GM19455 (cell line): Measurements from ENCODE around the gene SORL1.
"Not testable (repeated sequence)": the region's sequence is repeated elsewhere in the genome, so short reads cannot be mapped to it uniquely, and the experiment has no call there.

Experiments
- ATAC-seq: cut with Tn5 transposase; IDR thresholded peaks from one replicate; pipeline ENCODE4 v1.9.1; 2021; ENCODE audit not compliant: unreplicated experiment

SORL1 gene

DNA sequence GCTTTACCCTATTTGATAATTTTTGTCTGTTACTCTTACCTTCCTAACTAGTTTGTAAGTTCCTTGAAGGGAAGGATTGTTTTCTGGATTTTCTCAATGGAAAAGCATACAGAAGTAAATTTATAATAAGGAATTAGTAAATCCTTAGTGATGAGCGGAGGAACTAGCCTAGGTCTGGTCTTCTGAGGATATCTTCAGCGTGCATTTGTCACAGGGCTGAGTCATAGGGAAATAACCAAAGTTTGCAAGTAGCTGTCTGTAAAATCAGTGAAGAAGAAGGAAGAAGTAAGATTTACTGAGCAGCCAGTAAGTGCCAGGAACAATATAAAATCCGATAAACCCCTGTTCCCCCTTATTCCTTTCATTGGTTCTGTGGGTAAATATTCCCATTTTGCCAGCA lies 163.4 kb downstream of the SORL1 start:
- no peak for ATAC-seq

GRCh38 chr11:121618516-121618915 lies 166.4 kb downstream of the SORL1 start:
- no peak for ATAC-seq

GRCh38 chr11:121625777-121626506 lies 173.8 kb downstream of the SORL1 start:
- no peak for ATAC-seq

DNA sequence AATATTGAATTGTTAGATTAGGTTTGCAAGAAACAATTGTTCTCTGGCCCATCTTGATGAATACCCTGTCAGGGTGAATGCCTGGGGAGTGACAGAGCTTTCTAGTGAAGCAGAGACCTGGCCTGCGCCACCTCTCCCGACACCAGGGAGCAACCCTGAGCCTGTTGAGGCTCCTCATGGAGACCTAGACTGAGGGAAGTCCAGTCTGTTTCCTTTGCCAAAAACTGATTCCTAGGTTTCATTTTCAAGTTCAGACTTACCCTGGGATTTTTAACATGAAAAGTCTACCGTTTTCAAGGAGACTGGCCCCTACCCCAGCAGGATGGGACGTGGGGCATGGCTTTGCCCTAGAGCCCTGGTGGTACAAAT lies 174.4 kb downstream of the SORL1 start:
- no peak for ATAC-seq

DNA sequence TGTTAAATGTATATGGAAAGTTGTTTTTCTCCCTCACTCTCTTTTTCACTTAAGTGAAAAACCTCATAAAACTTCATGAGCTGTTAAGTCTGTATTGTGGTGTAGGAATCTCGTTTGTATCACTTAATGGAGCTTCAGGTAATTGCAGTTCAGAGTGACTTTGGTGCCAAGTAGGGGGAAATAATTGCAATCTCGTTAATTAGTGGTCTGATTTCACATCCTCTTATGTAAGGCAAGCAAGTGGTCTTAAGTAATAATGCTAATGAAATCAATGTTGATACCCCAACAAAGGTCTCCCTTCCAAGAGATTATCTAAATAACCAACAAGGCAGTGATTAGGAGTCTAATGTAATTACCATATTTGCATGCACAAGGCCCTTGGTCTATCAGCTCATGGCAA lies 174.9 kb downstream of the SORL1 start:
- no peak for ATAC-seq

- ATAC-seq: no peak
Observed at GRCh38 chr11:121630041-121630440, 177.9 kb downstream of the SORL1 start.

- ATAC-seq: no peak
Observed at GRCh38 chr11:121631456-121631855, 179.3 kb downstream of the SORL1 start.

DNA sequence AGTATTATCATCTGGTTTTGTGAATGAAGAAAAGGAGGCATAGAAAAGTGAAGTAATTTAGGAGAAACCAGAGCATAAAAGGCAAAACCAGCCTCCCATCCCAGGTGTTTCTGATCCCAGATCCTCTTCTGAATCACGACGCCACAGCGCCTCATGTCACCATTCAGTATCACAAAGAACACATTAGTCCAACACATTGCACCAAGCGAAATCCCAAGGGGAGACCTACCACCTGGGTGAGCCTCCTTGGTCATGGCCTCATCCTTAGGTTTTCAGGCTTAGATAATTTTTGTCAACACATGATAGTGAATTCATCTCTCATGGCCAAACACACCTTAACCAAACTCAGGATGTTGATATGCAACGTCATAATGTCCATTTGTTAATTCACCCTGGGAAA lies 182.2 kb downstream of the SORL1 start:
- ATAC-seq: no peak

- no peak for ATAC-seq
Observed at GRCh38 chr11:121634889-121635288, 182.8 kb downstream of the SORL1 start.

GRCh38 chr11:121636081-121636799 lies 184.1 kb downstream of the SORL1 start:
- ATAC-seq: no peak

DNA sequence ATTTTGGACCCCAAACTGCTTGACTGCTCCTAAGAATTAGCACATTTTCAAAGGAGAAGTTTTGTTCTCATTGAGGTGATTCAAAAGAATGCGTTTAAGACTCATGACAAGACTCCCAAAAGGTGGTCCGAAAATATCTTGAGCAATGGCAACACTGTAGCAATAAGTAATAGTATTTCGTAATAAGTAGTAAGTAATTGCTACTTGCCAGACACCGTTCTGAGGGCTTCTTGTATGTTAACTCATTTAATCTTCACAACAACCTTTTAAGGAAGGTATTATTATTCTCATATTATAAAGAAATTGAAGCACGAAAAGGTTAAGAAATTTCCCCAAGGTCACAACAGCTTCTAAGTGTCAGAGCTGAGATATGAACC lies 184.7 kb downstream of the SORL1 start:
- ATAC-seq: no peak

DNA sequence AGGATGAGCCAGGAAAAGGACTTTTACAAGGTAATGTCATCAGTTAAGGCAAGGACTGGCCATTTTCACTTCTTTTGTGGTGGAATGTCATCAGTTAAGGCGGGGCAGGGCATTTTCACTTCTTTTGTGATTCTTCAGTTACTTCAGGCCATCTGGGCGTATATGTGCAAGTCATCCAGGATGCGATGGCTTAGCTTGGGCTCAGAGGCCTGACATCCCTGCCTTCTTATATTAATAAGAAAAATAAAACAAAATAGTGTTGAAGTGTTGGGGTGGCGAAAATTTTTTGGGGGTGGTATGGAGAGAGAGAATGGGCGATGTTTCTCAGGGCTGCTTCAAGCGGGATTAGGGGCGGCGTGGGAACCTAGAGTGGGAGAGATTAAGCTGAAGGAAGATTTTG lies 185.5 kb downstream of the SORL1 start:
- ATAC-seq: not testable (repeated sequence)

GRCh38 chr11:121643479-121644186 lies 191.5 kb downstream of the SORL1 start:
- ATAC-seq: no peak

DNA sequence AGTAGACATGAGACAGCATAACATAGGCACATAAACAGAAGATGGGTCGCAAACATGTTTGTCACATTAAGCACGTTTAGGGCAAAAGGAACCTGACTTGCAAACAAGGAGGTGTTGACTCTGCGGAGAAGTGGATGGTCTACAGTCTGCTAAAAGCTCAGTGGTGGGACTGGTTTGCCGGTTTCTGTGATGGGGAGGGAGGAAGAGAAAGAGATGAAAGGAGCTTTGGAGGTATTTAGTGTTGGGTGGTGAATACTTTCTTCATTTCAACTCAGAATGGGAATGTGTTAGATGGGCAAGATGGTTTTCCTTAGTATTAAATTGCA lies 192.0 kb downstream of the SORL1 start:
- ATAC-seq: no peak

DNA sequence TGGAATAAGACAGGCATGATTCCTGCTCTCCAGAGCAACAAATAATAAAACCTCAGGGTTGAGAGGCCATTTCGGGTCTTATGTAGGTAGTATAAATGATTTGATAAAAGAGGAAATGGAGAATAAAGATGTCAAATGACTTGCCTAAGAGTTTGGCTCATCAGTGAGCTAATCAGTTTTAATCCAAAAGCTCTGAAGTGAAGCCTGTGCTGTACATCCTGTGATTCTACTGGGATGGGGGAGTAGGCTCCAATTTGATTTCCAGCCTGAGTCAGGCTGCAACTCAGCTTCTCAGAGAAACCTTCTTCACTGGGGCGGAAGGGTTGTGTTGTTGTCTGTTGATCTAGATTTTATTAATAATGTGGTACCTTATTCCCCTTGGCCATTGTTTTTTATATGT lies 192.9 kb downstream of the SORL1 start:
- no peak for ATAC-seq

GRCh38 chr11:121645596-121645995 lies 193.5 kb downstream of the SORL1 start:
- no peak for ATAC-seq

GRCh38 chr11:121648306-121648705 lies 196.2 kb downstream of the SORL1 start:
- ATAC-seq: no peak

GRCh38 chr11:121649798-121650197 lies 197.7 kb downstream of the SORL1 start:
- ATAC-seq: no peak

GRCh38 chr11:121650351-121651256 lies 198.5 kb downstream of the SORL1 start:
- ATAC-seq: no peak

DNA sequence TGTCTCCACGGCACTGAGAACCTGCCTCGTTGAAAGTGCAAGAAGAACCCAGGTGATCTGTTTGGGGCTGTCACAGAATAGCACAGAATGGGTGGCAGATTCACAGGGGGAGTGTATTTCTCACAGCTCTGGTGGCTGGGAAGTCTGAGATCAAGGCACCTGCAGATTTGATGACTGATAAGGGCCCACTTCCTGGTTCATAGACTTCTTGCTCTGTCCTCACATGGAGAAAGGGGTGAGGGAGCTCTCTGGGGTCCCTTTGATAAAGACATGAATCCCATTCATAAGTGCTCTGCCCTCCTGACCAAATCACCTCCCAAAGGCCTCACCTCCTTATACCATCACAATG lies 199.1 kb downstream of the SORL1 start:
- no peak for ATAC-seq

GRCh38 chr11:121652971-121653370 lies 200.9 kb downstream of the SORL1 start:
- no peak for ATAC-seq
